ENCODE measurements around the gene PRDM16. TPM values are rescaled to one million over a fixed set of nuclear protein-coding genes. Genes with fewer than 3 reads are reported as not detected.
A peak's percentile ranks its signal among the peaks of the same experiment; 100 is the strongest.

The PRDM16 gene
- total RNA-seq, 1 experiment from 2014 or later = 0.17 TPM

GRCh38 chr1:3472088-3472850 lies 403.3 kb downstream of the PRDM16 start:
- no peaks in the 10 kb centered on the region for H3K9me3 ChIP-seq (ENCODE audit: control insufficient read depth, low read depth, low read length)
- no peaks in the 10 kb centered on the region for H3K79me2 ChIP-seq (ENCODE audit: insufficient read depth, low read length)
- H3K9me3 Mint-ChIP-seq = no peaks in the 10 kb centered on the region
- H3K27me3 Mint-ChIP-seq (ENCODE audit: low read depth) = no peaks in the 10 kb centered on the region
- no CpG with 5 or more reads among the region's 25 CpGs for WGBS (ENCODE audit: extremely low coverage, insufficient read length, low lambda C conversion rate)
- no peak overlapping the region for H2BK120ac ChIP-seq (ENCODE audit: low read depth, low read length, poor library complexity, severe bottlenecking)
- H3K4me1 Mint-ChIP-seq = peaks cover 13 to 16% of the 10 kb centered on the region in 2 experiments
- no peak overlapping the region for H3K4me2 ChIP-seq (ENCODE audit: insufficient read depth, insufficient read length, low read length)
- H3K4ac ChIP-seq (ENCODE audit: low read depth, low read length) = no peak overlapping the region
- no peak overlapping the region for H2BK15ac ChIP-seq (ENCODE audit: low read depth, low read length)
- H3K23me2 ChIP-seq (ENCODE audit: insufficient read length, low read depth, low read length, poor library complexity, severe bottlenecking) = no peaks in the 10 kb centered on the region
- peaks cover 4% of the 10 kb centered on the region for H4K20me1 ChIP-seq (ENCODE audit: control insufficient read depth, insufficient read depth, insufficient read length)
- no peak overlapping the region for H3K23ac ChIP-seq (ENCODE audit: insufficient read length, low read depth, low read length)
- no peak overlapping the region for H2AK5ac ChIP-seq (ENCODE audit: insufficient read length, low read length)
- H2BK20ac ChIP-seq (ENCODE audit: low read depth, low read length, poor library complexity, severe bottlenecking) = no peak overlapping the region
- no peak for DNase-seq
- H3K4me1 ChIP-seq (ENCODE audit: insufficient read depth, low read length) = peaks cover 5% of the 10 kb centered on the region; the same call in 1 of the 2 replicates
- no peak overlapping the region for H3T11ph ChIP-seq (ENCODE audit: low read length)
- peak overlapping the region; percentile 47 to 89 (median 89); a peak in 5 of 7 replicates for H3K27ac Mint-ChIP-seq
- no peak overlapping the region for H4K8ac ChIP-seq (replicated peaks; ENCODE audit: insufficient read length, low read depth, low read length)
- no peak overlapping the region for H3K9ac ChIP-seq (ENCODE audit: extremely low read depth, insufficient read length, low read length)
- no peaks in the 10 kb centered on the region for H3K27me3 ChIP-seq (ENCODE audit: insufficient read depth, low read length)
- H4K91ac ChIP-seq (ENCODE audit: insufficient read length, low read depth, low read length) = no peak overlapping the region
- H3K79me1 ChIP-seq (ENCODE audit: insufficient read depth, low read depth, low read length, poor library complexity, severe bottlenecking) = no peaks in the 10 kb centered on the region
- H2BK5ac ChIP-seq (ENCODE audit: insufficient read length, low read length) = no peak overlapping the region
- H3K4me3 Mint-ChIP-seq = peak overlapping the region; percentile 26 to 32; a peak in 1 of 5 replicates
- H2BK12ac ChIP-seq (ENCODE audit: insufficient read length, low read depth, low read length) = no peak overlapping the region
- H4K5ac ChIP-seq (ENCODE audit: insufficient read length, low read depth, low read length) = no peak overlapping the region
- H3K56ac ChIP-seq (ENCODE audit: insufficient read length, low read depth, low read length) = no peak overlapping the region
- H2AFZ ChIP-seq (ENCODE audit: low read length) = no peak overlapping the region
- H3K36me3 Mint-ChIP-seq (ENCODE audit: insufficient read depth in 1 of 3, low read depth in 3 of 3) = peaks cover 4 to 29% (median 21%) of the 10 kb centered on the region in 3 experiments; a peak in 5 of 7 replicates
- peak overlapping the region; percentile 15 for H3K18ac ChIP-seq (ENCODE audit: insufficient read length, low read depth, low read length)
- TF ChIP-seq, protein P1, sequence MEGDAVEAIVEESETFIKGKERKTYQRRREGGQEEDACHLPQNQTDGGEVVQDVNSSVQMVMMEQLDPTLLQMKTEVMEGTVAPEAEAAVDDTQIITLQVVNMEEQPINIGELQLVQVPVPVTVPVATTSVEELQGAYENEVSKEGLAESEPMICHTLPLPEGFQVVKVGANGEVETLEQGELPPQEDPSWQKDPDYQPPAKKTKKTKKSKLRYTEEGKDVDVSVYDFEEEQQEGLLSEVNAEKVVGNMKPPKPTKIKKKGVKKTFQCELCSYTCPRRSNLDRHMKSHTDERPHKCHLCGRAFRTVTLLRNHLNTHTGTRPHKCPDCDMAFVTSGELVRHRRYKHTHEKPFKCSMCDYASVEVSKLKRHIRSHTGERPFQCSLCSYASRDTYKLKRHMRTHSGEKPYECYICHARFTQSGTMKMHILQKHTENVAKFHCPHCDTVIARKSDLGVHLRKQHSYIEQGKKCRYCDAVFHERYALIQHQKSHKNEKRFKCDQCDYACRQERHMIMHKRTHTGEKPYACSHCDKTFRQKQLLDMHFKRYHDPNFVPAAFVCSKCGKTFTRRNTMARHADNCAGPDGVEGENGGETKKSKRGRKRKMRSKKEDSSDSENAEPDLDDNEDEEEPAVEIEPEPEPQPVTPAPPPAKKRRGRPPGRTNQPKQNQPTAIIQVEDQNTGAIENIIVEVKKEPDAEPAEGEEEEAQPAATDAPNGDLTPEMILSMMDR (conservative IDR thresholded peaks at IDR 0.05) = 0 out of 3 replicates have a peak, but pooled peaks have one; percentile 23
- H3K14ac ChIP-seq (ENCODE audit: insufficient read depth, low read length) = peak overlapping the region; percentile 16; the same call in 1 of the 2 replicates
- no peak overlapping the region for H3K27ac ChIP-seq (ENCODE audit: insufficient read length, low read depth, low read length)

Data from H9 (cell line).